ENCODE data around the gene RHOG.
A peak's percentile ranks its signal among the peaks of the same experiment; 100 is the strongest.
"Not testable (repeated sequence)": the region's sequence is repeated elsewhere in the genome, so short reads cannot be mapped to it uniquely, and the experiment has no call there.

Gene RHOG

DNA sequence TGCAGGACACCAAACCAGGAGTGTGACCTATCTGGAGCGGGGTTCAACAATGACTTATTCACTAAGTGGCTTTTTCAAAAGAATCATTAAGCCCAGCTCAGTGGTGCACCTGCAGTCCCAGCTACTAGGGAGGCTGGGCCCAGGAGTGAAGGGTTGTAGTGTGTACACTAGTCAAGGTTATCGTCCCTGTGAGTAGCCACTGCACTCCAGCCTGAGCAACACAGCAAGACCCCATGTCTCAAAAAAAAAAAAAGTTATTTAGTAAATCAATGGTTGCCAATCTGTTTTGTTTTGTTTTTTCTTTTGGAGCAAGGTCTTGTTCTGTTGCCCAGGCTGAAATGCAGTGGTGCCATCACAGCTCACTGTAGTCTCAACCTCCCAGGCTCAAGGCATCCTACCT is 7.9 kb downstream of the RHOG start:
- DNase-seq = no peak

DNA sequence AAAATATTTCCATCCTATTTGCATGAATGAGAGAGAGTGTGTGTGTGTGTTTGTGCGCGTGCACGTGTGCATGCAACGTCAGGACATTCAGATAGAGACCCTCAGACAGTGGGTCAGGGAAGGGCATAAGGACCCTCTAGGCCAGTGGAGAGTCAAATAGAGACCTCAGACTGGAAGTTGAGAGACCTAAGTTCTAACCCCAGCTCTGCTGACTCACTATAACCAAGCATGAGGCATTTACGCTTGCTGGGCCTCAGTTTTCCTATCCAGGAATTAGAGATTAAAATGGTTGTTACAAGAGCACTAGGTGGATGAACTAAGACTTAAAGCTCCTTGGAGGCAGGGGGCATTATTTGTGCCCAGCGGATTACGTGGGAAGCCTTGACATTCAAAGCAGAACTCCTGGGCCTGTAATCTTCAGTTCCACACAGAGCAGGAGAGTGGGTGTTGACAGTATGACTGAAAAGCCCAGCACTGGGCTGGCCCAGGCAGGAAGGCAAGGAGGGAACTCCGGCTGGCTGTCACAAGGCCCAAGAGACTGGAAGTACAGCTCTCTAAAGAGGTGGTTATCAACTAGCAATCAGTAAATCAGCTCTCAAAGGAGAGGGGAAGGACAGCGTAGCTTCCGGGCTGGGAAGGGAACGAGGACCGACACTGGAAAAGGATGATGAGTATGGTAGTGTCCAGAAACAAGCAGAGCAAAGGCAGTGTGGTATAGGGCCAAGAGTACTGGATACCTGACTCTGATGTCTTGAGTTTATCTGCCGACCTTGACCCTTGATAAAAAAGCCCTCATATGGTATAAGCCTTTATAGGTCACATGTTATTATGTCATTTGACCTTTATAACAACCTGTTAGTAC is 9.2 kb downstream of the RHOG start:
- DNase-seq = peak; percentile 7

DNA sequence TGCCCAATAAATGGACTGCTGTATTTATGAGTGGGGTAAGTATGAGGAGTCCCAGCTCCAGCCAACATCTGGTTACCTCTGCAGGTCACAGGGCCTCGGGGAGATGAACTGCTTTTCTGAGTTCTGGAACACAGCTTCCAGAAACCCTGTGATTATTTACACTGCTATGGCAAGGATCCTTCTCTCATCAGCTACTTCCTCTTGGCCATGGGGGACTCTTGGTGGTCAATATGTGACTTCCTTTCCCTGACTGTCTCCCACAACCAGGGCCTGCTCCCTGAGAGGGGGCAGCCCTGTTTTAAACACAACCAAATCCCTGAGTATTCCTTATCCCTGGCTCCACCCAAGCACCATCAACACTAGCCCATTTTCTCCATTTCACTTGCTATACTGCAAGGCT is 10.0 kb downstream of the RHOG start:
- no peak for DNase-seq

DNA sequence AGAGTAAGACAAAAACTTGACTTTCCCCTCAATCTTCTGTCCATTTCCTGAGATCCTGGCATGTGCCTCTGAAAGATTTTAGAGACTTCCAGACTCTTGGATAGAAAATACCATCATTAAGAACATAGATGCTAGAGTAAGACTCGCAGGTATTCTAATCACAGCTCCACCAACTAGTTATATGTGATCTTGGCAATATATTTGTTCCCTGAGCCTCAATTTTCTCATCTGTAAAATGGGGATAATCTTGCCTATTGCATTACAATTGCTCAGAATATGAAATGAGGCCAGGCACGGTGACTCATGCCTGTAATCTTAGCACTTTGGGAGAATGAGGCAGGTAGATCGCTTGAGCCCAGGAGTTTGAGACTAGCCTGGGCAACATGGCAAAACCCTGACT is 10.7 kb downstream of the RHOG start:
- DNase-seq = no peak

DNA sequence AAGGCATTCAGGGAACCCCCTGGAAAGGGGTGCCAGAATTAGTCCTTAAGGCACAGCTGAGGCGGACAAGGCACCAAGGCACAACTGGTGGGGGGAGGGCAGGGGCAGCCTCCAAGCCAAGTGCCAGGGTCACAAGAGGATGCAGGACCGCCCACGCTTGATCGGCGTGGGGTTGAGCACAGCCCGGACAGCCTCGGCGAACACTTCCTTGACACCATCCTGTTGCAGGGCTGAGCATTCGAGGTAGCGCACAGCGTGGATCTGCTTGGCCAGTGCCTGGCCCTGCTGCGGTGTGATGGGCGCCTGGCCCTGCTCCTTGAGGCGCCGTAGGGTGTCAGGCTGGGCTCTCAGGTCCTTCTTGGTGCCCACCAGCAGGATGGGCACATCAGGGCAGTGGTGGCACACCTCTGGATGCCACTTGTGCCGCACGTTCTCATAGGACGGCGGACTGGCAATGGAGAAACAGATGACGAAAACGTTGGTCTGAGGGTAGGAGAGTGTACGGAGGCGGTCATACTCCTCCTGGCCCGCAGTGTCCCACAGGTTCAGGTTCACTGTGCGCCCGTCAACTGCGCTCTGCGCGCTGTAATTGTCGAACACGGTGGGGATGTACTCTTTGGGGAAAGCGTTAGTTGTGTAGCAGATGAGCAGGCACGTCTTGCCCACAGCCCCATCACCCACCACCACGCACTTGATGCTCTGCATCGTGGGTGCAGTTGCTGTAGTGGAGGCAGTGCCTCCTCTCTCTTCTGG is 13.1 kb downstream of the RHOG start:
- DNase-seq = no peak

DNA sequence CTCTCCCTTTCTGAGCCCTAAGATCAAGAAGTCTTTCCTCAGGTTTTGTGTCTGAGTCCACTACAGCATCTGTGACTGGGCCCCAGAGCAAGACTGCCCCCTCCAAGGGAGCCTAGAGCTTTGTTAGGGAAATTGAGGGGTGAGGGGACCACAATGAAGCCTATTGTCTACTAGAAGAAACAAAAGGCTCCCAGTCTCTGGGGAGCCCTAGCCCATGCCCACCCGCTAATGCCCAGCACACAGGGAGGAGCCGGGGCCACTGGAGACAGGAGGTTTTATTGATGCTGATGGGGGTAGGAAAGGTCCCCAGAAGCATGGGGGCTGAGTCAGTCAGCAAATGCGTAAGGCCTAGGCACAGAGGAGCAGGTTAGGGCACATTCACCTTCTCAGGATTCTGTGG is 14.0 kb downstream of the RHOG start:
- DNase-seq = no peak

DNA sequence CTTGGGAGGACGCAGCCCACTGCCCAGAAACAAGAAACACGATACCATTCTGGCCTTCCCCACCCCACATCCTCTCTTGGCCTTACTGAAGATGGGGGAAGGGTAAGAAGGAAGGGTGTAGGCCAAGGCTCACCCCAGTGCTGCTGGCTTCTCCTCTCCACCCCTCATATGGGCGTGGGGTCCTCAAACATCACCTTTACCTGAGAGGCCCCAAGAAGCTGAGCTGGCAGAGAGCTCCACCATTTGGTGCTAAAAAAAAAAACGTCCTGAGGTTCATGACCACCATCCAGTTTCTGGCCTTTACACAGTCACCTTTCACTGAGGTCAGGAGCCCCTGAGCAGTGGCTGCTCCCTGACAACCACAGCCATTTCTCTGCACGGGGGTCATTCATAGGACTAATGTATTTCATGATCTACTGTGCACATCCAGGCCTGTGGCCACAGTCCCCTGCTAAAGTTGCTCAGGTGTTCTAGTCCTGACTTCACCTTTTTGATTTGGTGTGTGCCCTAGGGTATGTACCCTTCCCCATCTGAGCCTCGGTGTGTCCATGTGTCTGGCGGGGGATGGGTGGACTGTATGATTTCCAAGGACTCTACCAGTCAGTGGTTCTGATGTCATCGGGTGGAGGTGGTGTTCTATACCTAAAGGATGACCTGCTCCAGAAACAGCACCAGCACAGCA is 15.1 kb downstream of the RHOG start:
- DNase-seq = no peak

DNA sequence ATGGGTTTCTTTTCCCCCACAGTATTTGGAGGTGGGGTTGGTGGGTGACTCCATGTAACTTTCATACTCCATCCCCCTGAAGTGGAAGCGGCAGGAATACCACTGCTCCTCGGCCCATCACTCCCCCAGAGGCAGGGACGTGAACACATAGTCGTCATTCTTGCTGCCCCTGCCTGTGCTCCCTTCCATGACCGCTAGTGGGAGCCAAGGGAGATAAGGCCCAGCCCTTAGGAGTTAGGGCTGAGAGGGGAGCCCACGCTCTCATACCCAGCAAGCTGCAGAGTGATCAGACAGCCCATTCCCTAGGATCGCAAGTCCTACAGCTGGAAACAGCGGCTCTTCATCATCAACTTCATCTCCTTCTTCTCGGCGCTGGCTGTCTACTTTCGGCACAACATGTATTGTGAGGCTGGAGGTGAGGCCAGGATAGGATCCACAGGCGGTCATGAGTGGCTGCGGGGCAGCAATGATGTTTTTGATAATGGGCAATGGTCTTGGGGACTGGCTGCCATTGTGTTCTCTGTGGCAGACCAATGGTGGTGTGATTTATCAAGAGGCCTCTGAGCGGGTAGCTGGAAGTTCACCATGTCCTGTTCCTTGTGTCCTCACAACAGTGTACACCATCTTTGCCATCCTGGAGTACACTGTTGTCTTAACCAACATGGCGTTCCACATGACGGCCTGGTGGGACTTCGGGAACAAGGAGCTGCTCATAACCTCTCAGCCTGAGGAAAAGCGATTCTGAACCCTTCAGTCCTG is 15.9 kb downstream of the RHOG start:
- DNase-seq = peak; percentile 84

DNA sequence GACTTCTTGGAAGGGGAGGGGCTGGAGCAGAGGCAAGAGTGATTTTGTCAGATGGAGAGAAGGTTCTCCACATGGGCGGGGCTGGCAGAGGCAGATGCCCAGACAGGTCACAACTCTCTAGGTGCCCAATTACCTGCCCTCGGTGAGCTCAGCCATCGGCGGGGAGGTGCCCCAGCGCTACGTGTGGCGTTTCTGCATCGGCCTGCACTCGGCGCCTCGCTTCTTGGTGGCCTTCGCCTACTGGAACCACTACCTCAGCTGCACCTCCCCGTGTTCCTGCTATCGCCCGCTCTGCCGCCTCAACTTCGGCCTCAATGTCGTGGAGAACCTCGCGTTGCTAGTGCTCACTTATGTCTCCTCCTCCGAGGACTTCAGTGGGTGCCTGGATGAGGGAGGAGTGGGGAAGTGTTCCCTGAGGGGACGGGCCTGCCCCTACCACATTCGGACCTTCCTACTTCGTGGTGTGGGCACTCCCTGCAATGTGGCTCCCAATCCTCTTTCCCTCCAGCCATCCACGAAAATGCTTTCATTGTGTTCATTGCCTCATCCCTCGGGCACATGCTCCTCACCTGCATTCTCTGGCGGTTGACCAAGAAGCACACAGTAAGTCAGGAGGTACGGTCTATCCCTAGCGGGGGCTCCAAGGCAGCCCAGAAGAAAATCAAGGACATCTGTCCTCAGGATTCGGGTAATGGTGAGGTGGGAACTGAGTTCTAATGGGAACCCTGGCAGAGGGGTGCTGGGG is 16.8 kb downstream of the RHOG start:
- DNase-seq = no peak

DNA sequence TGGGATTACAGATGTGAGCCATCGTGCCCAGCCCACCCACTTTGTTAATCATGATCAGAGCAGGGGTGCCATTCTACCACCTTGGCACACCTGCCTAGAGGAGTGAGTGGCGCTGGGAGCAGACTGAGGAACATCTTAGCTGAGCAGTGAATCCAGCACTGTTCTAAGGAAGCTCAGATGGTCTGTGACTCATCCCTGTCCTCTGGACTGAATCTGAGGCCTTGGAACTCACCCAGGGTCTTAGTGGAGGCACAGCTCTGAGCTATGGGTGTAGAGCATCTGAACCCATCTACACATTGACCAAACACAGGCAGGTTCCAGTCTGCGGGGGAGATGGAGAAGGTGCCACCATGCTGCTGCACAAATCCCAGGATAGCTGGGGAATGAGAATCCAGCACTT is 17.5 kb downstream of the RHOG start:
- no peak for DNase-seq

DNA sequence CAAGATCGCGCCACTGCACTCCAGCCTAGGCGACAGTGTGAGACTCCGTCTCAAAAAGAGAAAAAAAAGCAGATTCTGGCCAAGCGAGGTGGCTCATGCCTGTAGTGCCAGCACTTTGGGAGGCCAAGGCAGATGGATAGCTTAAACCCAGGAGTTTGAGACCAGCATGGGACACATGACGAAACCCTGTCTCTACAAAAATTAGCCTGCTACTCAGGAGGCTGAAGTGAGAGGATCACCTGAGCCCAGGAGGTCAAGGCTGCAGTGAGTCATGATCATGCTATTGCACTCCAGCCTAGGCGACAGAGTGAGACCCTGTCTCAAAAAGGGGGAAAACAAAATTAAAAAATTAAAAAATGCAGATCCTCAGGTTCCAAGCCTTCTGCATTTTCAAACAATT is 18.4 kb downstream of the RHOG start:
- no peak for DNase-seq

DNA sequence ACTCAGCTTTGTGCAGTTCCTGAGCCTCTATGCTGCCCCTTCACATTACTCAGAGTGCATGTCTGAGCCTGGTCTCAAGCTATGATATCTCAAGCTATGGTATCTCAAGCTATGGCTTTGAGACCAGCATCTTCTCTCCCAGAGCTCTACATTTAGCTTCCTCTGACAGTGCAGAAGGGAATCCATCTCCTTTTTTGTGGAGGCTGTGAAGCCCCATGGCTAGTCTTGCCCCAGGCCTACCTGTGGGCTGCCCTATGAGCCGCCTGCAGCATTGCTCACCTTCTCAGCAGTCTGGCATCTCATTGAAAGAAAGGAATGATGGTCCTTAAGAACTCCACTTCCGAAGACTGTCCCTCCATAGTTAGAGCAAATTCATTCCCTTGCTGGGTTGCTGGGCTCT is 19.8 kb downstream of the RHOG start:
- DNase-seq = no peak

DNA sequence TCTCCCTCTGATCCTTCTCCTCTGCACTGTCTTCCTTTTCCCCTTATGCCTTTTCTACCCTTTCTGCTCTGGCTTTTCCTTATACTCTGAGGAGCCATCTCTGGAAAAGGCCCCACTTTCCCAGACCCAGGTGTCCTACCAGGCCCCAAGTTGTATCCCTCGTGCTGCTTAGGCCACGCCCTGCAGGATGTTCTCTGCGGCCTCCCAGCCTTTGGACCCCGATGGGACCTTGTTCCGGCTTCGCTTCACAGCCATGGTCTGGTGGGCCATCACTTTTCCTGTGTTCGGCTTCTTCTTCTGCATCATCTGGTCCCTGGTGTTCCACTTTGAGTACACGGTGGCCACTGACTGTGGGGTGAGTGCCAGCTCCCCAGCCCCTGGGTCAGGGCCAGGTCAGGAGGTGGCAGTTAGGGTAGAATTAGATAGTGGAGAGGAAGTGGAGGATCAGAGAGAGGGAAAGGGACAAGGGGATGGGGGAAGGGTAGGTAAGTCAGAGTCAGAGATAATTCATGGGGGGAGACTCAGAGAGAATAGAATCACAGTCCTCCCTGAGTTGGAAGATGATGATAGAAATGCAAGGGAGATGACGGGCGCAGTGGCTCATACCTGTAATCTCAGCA is 23.5 kb downstream of the RHOG start:
- DNase-seq = no peak

DNA sequence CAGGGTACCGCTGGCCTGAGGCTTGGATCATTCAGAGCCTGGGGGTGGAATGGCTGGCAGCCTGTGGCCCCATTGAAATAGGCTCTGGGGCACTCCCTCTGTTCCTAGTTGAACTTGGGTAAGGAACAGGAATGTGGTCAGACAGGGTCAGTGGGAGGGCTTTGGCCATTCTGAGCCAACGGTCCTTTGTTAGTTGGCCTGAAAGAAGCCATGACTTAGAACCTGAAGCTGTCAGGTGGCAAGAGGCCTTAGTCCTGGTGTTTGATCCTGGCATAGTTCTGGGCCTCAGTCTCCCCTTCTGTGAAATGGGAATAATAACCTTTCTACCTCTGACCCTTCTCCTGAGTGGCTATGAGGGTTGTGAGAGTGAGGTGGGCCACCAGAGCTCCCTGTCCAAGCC is 24.1 kb downstream of the RHOG start:
- no peak for DNase-seq

DNA sequence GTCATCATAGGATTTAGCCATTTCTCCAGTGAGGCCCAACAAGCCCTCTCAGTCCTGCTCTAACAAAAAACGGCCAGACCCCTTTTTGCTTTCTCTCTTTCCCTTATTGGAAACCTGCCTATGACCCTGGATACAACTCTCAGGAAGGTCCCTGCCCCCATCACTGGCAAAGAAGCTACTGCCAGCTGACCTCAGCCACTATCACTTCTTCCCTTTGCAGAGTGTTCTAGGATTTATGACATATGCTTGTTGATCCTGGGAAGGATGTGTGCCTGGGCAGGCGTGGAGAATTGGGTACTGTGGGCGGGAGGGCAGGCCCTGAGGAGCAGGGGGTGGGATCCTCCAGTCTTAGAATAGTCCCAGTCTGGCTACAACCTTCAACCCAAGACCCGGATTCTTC is 24.9 kb downstream of the RHOG start:
- DNase-seq = no peak

DNA sequence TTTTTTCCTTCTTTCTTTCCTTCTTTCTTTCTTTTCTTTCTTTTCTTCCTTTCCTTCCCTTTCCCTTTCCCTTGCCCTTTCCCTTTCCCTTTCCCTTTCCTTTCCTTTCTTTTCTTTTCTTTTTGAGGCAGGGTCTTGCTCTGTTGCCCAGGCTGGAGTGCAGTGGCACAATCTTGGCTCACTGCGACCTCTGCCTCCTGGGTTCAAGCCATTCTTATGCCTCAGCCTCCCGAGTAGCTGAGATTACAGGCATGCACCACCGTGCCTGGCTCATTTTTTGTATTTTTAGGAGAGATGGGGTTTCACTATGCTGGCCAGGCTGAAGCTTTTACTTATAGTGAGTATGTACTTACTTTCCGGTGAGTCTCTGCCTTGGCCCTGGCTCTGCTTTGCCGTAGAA is 25.9 kb downstream of the RHOG start:
- DNase-seq = not testable (repeated sequence)

DNA sequence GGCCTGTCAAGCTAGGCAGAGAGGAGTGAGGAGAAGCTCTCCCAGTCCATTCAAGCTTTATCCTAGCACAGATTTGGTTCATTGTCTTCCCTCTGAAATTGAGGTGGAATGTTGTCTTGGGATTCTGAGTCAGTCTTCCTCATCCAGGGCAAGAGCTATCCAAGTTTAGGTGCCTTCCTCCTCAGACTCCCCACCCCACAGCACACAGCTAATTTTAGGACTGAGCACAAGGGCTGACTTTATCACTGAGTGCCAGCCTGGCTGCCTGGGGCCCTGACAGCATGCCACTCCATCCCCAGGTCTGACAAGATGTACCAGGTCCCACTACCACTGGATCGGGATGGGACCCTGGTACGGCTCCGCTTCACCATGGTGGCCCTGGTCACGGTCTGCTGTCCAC is 29.8 kb downstream of the RHOG start:
- DNase-seq = no peak

DNA sequence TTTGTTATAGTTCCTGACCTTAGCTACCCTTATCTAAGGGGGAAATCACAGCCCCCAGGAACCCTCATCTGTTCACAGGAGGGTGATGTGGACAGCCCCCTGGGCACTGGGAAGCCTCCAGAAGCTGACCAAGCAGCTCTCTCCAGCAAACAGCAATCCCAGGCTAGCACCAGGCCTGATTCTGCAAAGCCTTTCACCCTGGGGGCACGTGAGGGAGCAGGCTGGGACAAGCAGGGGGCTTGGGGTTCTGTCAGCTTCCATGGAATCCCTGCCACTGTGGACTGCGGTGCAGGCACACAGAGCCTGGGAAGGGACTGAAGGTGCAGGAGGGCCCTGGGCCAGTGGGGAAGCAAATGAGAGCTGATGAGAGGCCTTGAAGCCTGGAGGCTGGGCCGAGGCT is 30.3 kb downstream of the RHOG start:
- no peak for DNase-seq

DNA sequence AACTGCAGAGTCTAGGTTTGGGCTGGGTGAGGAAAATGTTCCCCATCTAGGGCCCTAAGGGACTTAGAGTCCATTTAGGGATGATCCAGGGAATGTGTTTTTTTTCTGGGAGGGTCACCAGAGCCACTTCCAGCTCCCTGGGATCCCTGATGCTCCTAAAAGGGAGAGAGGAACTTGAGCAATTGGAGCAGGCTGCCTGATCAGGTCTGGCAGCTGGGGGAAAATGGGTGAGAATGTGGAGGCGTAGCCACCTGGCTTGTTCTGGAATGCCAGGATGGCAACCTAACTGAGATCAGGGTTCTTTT is 31.2 kb downstream of the RHOG start:
- DNase-seq = no peak

DNA sequence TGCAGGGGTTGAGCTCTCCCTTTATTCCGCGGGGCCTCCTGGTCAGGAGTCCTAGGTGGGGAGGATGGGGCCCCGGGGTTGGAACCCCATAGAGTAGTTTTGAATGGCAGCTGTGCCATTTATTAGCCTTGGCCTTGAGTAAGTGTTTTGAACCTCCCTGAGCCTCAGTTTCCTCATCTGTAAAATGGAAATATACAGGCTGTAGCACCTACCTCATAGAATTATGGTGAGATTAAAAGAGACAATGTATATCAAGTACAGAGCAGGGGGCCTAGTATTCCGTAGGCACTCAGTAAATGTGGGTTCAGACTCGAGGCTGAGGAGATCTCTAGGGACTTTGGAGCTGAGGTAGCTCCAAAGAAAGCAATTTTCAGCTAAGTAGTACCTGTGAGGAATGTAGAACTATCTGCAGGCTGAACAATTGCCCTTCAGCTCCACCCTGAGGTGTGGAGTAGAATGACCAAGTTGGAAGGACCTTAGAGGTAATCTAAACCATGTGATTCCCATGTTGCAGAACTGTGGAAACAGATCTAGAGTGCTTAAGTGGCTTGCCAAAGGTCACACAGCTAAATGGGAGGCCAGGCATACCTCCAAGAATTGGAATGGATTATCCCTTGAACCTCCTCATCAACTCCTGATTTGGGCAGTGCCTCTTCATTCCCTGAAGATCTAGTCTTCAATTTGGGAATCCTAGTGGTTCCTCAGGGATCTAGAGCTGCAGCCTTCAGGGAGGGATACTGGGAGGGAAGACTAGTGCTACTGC is 31.7 kb downstream of the RHOG start:
- DNase-seq = peak; percentile 64
